ENCODE data around the gene ST14. TPM values are rescaled to one million over a fixed set of nuclear protein-coding genes. Genes with fewer than 3 reads are reported as not detected.
A peak's percentile ranks its signal among the peaks of the same experiment; 100 is the strongest.

The ST14 gene
- total RNA-seq, 4 donors from 2014 or later: 104 to 469 (median 424) TPM

GRCh38 chr11:130122141-130122575 is 37.4 kb upstream of the ST14 start:
- H3K27ac ChIP-seq: peak overlapping the region in 1 of 4 donors; percentile 3
- no peaks in the 10 kb centered on the region for H3K27me3 ChIP-seq
- peaks cover 0 to 16% (median 5%) of the 10 kb centered on the region in 4 donors for H3K4me1 ChIP-seq
- no peak for TF ChIP-seq POLR2A (IDR thresholded peaks at IDR 0.05)
- no peak for TF ChIP-seq CTCF (IDR thresholded peaks at IDR 0.05)
- no peaks in the 10 kb centered on the region for H3K9me3 ChIP-seq
- no peak for DNase-seq
- peaks cover 0 to 29% (median 0%) of the 10 kb centered on the region in 3 donors for H3K36me3 ChIP-seq
- no peak overlapping the region for H3K4me3 ChIP-seq

GRCh38 chr11:130123414-130124040 is 36.1 kb upstream of the ST14 start:
- H3K4me3 ChIP-seq: no peak overlapping the region
- TF ChIP-seq CTCF (IDR thresholded peaks at IDR 0.05) (no peak), POLR2A (IDR thresholded peaks at IDR 0.05) (no peak)
- DNase-seq: no peak
- peak overlapping the region in 1 of 4 donors; percentile 50 for H3K27ac ChIP-seq
- H3K27me3 ChIP-seq: no peaks in the 10 kb centered on the region
- no peaks in the 10 kb centered on the region for H3K9me3 ChIP-seq
- H3K36me3 ChIP-seq: peaks cover 0 to 34% (median 0%) of the 10 kb centered on the region in 3 donors
- peaks cover 0 to 19% (median 4%) of the 10 kb centered on the region in 4 donors for H3K4me1 ChIP-seq

- Histone ChIP-seq H3K4me3 (no peak overlapping the region), H3K27ac (peak overlapping the region in 1 of 4 donors; percentile 50), H3K4me1 (peaks cover 0 to 21% (median 2%) of the 10 kb centered on the region in 4 donors), H3K27me3 (no peaks in the 10 kb centered on the region), H3K9me3 (no peaks in the 10 kb centered on the region), H3K36me3 (peaks cover 0 to 38% (median 0%) of the 10 kb centered on the region in 3 donors)
- peak in 1 of 3 donors; percentile 62 for DNase-seq
- TF ChIP-seq CTCF (IDR thresholded peaks at IDR 0.05) (no peak), POLR2A (IDR thresholded peaks at IDR 0.05) (no peak)
Observed at GRCh38 chr11:130124096-130124495, 35.5 kb upstream of the ST14 start.

- TF ChIP-seq POLR2A (IDR thresholded peaks at IDR 0.05): no peak
- no peak for TF ChIP-seq CTCF (IDR thresholded peaks at IDR 0.05)
- H3K36me3 ChIP-seq: peaks cover 0 to 52% (median 0%) of the 10 kb centered on the region in 3 donors
- no peak overlapping the region for H3K4me3 ChIP-seq
- no peak for DNase-seq
- no peaks in the 10 kb centered on the region for H3K9me3 ChIP-seq
- H3K27ac ChIP-seq: no peak overlapping the region
- peaks cover 0 to 14% (median 0%) of the 10 kb centered on the region in 4 donors for H3K4me1 ChIP-seq
- H3K27me3 ChIP-seq: no peaks in the 10 kb centered on the region
Observed at GRCh38 chr11:130125638-130126037, 33.9 kb upstream of the ST14 start.

- H3K27me3 ChIP-seq: no peaks in the 10 kb centered on the region
- peaks cover 0 to 13% (median 0%) of the 10 kb centered on the region in 4 donors for H3K4me1 ChIP-seq
- peaks cover 0 to 60% (median 0%) of the 10 kb centered on the region in 3 donors for H3K36me3 ChIP-seq
- no peaks in the 10 kb centered on the region for H3K9me3 ChIP-seq
- no peak for TF ChIP-seq POLR2A (IDR thresholded peaks at IDR 0.05)
- no peak for TF ChIP-seq CTCF (IDR thresholded peaks at IDR 0.05)
- DNase-seq: no peak
- no peak overlapping the region for H3K4me3 ChIP-seq
- H3K27ac ChIP-seq: no peak overlapping the region
Observed at GRCh38 chr11:130126516-130126915, 33.1 kb upstream of the ST14 start.

All from Peyer's patch (tissue), 4 donors.